Activated CD4-positive, alpha-beta T cell treated with anti-CD3 and anti-CD28 coated beads, Interleukin-2, amount 50 U/mL, for 48 hours (primary cell): ENCODE measurements around the gene APPBP2.
"Not testable (repeated sequence)": the region's sequence is repeated elsewhere in the genome, so short reads cannot be mapped to it uniquely, and the experiment has no call there.

Experiments
- DNase-seq, 2 experiments: peaks; one replicate each; pipeline ENCODE4 v3.0.0-alpha.2; 2020

The APPBP2 gene

GRCh38 chr17:60490594-60490993 is 35.4 kb downstream of the APPBP2 start:
- DNase-seq, result not testable (repeated sequence)

- no peak for DNase-seq
Observed at GRCh38 chr17:60481604-60482003, 44.4 kb downstream of the APPBP2 start.

DNA sequence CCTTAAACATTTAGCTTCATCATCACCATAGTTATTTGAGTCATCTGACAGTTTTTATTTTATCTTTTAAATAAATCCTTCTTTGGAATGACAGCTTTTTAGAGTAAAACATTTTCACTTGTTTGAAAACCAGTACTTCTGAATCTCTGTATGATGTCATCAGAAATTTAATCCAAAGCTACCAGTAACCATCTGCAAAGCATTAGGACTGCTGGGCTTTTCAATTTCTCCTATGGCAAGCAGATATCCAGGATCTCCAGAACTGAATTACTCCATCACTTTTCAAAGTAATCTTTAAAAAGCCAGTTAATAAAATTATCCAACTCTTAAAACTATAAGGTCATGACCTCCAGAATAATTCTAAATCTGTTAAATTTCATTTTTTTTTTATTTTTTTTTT is 52.3 kb downstream of the APPBP2 start:
- no peak for DNase-seq

- DNase-seq, result no peak
Observed at GRCh38 chr17:60472449-60472848, 53.6 kb downstream of the APPBP2 start.

DNA sequence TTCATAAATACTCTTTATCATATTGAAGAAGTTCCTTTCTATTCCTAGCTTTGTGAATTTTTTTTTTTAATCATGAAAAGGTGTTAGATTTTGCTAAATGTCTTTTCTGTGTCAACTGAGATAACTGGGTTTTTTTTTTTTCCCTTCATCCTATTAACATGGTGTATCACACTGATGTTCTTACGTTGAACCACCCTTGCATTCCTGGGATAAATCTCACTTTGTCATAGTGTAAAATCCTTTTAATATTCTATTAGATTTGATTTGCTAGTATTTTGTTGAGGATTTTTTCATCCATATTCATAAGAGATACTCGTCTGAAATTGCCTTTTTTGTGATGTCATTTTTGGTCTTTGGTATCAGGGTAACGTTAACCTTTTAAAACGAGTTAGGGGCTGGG is 54.6 kb downstream of the APPBP2 start:
- no peak for DNase-seq

GRCh38 chr17:60468371-60468770 is 57.7 kb downstream of the APPBP2 start:
- DNase-seq, result no peak

- DNase-seq, result no peak
Observed at GRCh38 chr17:60464343-60464742, 61.7 kb downstream of the APPBP2 start.

DNA sequence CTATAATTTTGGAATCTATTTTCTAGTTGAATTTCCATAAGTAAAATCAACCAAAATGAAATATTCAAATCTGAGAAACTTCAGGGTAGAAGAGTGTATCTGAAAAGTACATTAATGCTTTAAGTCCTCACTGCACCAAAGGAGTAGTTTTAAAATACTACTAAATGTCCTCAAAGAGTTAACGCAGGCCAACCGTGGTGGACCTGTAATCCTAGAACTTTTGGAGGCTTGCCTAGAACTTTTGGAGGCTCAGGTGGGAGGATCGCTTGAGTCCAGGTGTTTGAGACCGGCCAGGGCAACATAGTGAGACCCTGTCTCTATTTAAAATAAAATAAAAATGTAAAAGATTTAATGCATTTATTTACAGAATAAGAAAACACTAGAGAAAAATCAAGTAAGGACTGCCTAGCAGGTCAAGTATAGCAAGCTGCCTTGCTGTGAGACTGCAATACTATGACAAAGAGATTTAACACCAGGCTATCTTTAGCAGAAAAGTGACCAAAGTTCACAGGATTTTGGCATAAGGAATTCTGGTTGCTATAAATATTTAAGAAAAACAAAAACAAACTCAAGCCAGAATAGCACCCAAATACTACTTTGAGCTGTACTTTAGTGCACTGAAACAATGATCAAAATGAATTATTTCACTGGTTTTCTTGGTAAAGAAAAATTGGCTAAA is 62.7 kb downstream of the APPBP2 start:
- DNase-seq, result no peak

GRCh38 chr17:60461584-60461983 is 64.5 kb downstream of the APPBP2 start:
- DNase-seq, result no peak

- no peak for DNase-seq
Observed at GRCh38 chr17:60457148-60457547, 68.9 kb downstream of the APPBP2 start.

DNA sequence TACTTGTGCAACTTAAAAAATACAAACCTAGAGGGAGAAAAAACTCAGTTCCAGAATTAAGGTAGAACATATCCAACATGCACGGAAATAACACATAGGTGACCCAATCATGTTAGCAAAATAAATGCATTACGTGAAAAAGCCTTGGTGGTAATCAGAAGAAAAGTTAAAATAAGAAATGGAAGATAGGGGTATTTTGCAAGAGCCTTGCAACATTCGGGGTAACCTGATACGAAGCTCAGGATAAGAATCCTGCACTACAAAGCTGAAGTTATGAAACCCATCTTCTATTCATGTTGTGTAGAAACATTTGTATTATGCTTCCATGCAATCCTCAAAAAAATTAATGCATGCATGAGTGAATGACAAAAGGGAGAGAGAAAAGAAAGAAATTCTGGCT is 70.7 kb downstream of the APPBP2 start:
- no peak for DNase-seq

- DNase-seq, result no peak
Observed at GRCh38 chr17:60451965-60452364, 74.1 kb downstream of the APPBP2 start.

GRCh38 chr17:60451071-60451470 is 75.0 kb downstream of the APPBP2 start:
- DNase-seq, result no peak

DNA sequence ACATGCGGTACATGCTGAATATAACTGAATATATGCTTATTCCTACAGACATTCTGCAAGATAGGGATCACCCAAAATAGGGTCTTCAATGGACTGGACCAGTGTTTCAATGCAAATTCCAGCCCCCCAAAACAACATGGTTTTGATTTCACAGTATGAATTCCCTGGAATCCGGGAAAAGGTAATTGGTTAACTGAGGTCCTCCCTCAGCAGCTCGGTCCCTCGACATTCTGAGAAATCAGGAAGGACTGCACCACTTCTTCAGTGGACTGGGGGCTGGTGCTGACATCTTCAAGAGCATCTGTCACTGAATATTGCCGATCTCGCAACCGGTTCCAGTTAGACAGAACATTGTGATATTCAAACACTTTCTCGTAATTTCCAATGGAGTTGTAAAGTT is 78.7 kb downstream of the APPBP2 start:
- DNase-seq, result no peak

DNA sequence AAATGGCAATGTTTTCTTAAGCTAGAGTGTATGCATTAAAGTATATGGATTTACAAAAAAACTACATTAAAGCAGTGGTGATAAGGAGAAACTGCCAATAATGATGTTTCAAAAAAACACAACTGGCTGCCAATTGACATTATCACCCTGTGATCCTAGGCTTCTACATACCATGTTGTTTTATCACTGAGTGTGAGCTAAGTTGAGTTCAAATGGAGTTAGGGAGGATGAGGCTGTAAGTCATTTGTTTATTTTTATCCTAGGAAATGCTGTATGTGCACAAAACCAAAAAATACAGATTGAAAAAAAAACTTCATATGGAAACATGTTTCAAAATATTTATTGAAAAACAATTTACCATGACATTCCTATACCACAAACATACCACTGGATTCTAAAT is 80.9 kb downstream of the APPBP2 start:
- DNase-seq, result no peak

GRCh38 chr17:60443713-60444112 is 82.3 kb downstream of the APPBP2 start:
- no peak for DNase-seq

- DNase-seq, result no peak
Observed at GRCh38 chr17:60442271-60443173, 83.5 kb downstream of the APPBP2 start.

- no peak for DNase-seq
Observed at GRCh38 chr17:60439501-60439900, 86.5 kb downstream of the APPBP2 start.

DNA sequence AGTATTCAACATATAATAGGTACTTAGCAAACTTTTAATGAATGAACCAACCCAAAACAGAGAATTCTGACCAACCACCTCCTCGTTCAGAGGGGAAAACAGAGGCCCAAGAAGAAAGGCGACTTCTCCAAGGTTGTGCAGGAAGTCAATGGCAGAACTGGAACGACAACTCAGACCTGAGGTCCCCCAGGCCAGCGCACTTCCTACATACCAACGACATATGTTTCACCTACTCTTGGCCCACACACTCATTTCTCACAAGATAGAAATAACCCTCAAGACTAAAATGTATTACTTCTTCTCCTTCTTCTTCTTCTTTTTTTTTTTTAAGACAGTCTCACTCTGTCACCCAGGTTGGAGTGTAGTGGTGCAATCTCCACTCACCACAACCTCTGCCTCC is 89.4 kb downstream of the APPBP2 start:
- DNase-seq, result no peak

- peak; percentile 52 to 66 for DNase-seq
Observed at GRCh38 chr17:60435244-60436167, 90.5 kb downstream of the APPBP2 start.

DNA sequence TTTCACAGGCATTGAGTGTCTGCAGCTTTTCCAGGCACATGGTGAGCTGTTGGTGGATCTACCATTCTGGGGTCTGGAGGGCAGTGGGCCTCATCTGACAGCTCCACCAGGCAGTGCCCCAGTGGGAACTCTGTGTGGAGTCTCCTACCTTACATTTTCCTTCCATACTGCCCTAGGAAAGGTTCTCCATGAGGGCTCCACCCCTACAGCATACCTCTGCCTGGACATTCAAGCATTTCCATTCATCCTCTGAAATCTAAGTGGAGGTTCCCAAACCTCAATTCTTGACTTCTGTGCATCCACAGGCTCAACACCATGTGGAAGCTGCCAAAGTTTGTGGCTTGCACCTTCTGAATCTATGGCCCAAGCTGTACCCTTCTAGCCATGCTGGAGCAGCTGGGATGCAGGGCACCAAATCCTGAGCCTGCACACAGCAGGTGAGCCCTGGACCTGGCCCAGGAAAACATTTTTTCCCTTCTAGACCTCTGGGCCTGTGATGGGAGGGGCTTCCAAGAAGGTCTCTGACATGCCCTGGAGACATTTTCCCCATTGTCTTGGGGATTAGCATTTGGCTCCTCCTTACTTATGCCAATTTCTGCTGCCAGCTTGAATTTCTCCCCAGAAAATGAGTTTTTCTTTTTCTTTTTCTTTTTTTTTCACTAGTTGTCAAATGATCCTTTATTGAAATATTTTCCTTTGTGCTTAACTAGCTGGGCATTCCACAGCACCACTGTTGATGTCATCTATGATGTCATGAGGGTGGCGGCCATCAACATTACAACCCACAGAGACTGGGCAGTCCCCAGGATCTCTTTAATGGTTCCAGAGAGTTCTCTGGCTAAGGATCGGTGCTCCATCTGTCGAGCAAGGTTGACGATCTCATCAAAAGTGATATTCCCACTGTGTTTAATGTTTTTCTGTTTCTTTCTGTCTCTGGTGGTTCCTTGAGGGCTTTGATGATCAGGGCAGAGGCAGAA is 92.7 kb downstream of the APPBP2 start:
- DNase-seq, result not testable (repeated sequence)

- not testable (repeated sequence) for DNase-seq
Observed at GRCh38 chr17:60430561-60430960, 95.5 kb downstream of the APPBP2 start.
